K562 (cell line): Measurements from ENCODE around the gene MRPL48. TPM values are rescaled to one million over a fixed set of nuclear protein-coding genes. Genes with fewer than 3 reads are reported as not detected.

Experiments used
- ATF7 ChIP-seq: fragments of 450-650 bp; IDR thresholded peaks from 2 replicates; pipeline ENCODE4 v1.7.1; 2014; ENCODE audit warnings: mild to moderate bottlenecking, moderate library complexity
- CCNT2 ChIP-seq: IDR thresholded peaks from 2 replicates; pipeline ENCODE4 v1.6.1; 2011; ENCODE audit warnings: borderline replicate concordance, low read depth, mild to moderate bottlenecking, moderate library complexity, mixed read lengths, low read length; ENCODE audit not compliant: insufficient read length; ENCODE audit errors: extremely low read depth
- HBP1 ChIP-seq: fragments of 450-650 bp; formaldehyde crosslinking; IDR thresholded peaks from 2 replicates; pipeline ENCODE4 v1.4.0; 2022; ENCODE audit warnings: missing genetic modification characterization
- HMBOX1 ChIP-seq: sonication (generic); IDR thresholded peaks from 2 replicates; pipeline ENCODE4 v1.6.1; 2016
- KAT2B ChIP-seq: IDR thresholded peaks from one replicate; pipeline ENCODE4 v1.6.1; 2012; ENCODE audit warnings: low read depth, mild to moderate bottlenecking, control low read depth, inconsistent platforms, low read length, moderate library complexity
- KHSRP ChIP-seq: fragments of 450-650 bp; IDR thresholded peaks from 2 replicates; pipeline ENCODE4 v1.6.1; 2017
- KLF16 ChIP-seq: IDR thresholded peaks from 2 replicates; pipeline ENCODE4 v1.6.1; 2016; ENCODE audit warnings: antibody characterized with exemption
- NFIC ChIP-seq: fragments of 450-650 bp; IDR thresholded peaks from 2 replicates; pipeline ENCODE4 v1.6.1; 2017; ENCODE audit warnings: mild to moderate bottlenecking, inconsistent platforms
- NKRF ChIP-seq: fragments of 450-650 bp; IDR thresholded peaks from 2 replicates; pipeline ENCODE4 v1.6.1; 2016; ENCODE audit warnings: borderline replicate concordance
- RERE ChIP-seq: sonication (generic); formaldehyde crosslinking; IDR thresholded peaks from 2 replicates; pipeline ENCODE4 v1.8.0; 2023; ENCODE audit warnings: missing genetic modification reagents, mild to moderate bottlenecking, borderline replicate concordance
- polyA plus RNA-seq, 8 experiments: library from polyadenylated mRNA; depleted of rRNA in 4 of 8; stranded (reverse) in 5 of 8; unstranded in 3 of 8; fragments of >200 nt; fragmentation: Nextera tagmentation in 2 of 8; fragmentation: Illumina TruSeq in 1 of 8; extraction: Ambion mirVana in 2 of 8; extraction: Trizol in 1 of 8; gene quantifications; 2 replicates each; pipeline versions ENCODE4 v1.2.1 to v1.2.3, GENCODE V29; 2011 to 2014; ENCODE audit warnings: inconsistent platforms in 1 of 8, missing spikeins in 1 of 8
- total RNA-seq, 7 experiments: library from RNA; depleted of rRNA in 6 of 7; stranded (reverse); fragments of >200 nt in 6 of 7; fragmentation: Illumina TruSeq in 2 of 7; extraction: Trizol in 2 of 7; gene quantifications; 2 replicates each; pipeline versions ENCODE4 v1.2.1 to v1.2.3, GENCODE V29; 2011 to 2021; ENCODE audit warnings: low replicate concordance in 1 of 7

MRPL48 gene
- total and polyA plus RNA-seq, 9 of the 15 experiments (the other 6 are each of a cell fraction or from before 2014, with no cell fraction given), result 66.0 to 237 (median 104) TPM

GRCh38 chr11:73787643-73788558 lies at the start of gene MRPL48 (continued):
- TF ChIP-seq RERE (CRISPR knock-in tag) (no peak; the same call in 1 of the 2 replicates), KHSRP (no peak), KLF16 (no peak), NFIC (peak; percentile 67), KAT2B (peak; percentile 26), CCNT2 (peak; percentile 78), NKRF (peak; percentile 58; the same call in 1 of the 2 replicates), HBP1 (peak; percentile 3; the same call in 1 of the 2 replicates), HMBOX1 (peak; percentile 35; the same call in 1 of the 2 replicates), ATF7 (peak; percentile 89)
- TF ChIP-seq, all 486 proteins: peak for 218
